Dermis blood vessel endothelial cell (primary cell): ENCODE results near the gene CACNA1A. TPM values are rescaled to one million over a fixed set of nuclear protein-coding genes. Genes with fewer than 3 reads are reported as not detected.
"Not testable (repeated sequence)": the region's sequence is repeated elsewhere in the genome, so short reads cannot be mapped to it uniquely, and the experiment has no call there.

Source experiments
- DNase-seq: peaks from one replicate; pipeline ENCODE4 v3.0.0; 2010
- total RNA-seq: library from RNA; depleted of rRNA; stranded (reverse); fragments of >200 nt; gene quantifications from 2 replicates; pipeline ENCODE4 v1.2.3, GENCODE V29; 2014

Gene CACNA1A
- total RNA-seq, 1 donor from 2014 or later = 0.17 TPM

- no peak for DNase-seq
Observed at GRCh38 chr19:13270514-13271105, 235.7 kb downstream of the CACNA1A start.

GRCh38 chr19:13269348-13269747 is 236.9 kb downstream of the CACNA1A start:
- no peak for DNase-seq

DNA sequence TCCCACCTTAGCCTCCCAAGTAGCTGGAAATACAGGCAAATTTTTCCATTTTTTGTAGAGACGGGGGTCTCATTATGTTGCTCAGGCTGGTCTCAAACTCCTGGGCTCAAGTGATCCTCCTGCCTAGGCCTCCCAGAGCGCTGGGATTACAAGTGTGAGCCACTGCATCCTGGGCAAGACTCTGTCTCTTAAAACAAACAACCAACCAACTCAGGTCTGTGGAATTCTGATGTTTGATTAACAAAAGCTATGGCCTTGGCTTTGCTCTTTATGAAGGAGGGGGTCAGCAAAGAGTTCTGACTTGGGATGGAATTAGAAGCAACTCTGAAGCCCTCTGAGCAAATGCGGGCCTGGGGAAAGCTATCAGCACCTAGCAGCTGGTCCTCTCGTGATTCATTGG is 238.4 kb downstream of the CACNA1A start:
- no peak for DNase-seq

DNA sequence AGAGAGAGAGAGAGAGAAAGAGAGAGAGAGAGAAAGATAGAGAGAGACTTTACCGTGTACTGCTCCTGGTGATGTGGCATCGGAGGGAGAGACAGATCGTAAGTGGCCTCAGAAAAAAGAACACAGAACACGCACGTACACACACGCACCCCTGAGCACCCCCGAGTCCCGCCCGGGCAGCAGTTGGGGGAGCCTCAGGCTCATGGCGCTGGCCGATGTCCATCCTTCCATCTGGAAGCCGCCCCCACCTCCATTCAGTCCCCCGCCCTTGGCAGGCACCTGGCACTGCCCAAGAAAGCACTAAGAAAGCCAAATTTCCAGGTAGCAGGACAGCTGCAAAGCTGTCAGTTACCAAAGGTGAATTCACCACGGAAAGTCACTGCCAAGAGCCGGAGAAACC is 239.1 kb downstream of the CACNA1A start:
- DNase-seq = no peak

DNA sequence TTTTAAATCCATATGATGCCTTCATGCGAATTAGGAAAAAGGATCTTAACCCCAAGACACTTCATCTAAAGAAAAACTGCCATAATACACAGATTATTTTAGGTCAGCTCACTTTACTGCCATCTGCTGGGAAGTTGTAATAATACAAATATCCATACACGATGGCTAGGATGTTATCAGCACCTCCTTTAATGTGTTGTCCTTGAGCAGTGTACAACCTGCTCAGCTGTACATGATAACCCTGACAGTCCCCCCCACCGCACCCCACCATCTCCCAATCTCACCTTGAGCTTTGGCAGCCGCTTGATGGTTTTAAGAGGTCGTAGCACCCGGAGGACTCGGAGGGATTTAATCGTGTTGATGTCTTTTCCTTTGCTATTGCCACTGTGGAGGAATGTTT is 243.8 kb downstream of the CACNA1A start:
- DNase-seq = peak; percentile 74

DNA sequence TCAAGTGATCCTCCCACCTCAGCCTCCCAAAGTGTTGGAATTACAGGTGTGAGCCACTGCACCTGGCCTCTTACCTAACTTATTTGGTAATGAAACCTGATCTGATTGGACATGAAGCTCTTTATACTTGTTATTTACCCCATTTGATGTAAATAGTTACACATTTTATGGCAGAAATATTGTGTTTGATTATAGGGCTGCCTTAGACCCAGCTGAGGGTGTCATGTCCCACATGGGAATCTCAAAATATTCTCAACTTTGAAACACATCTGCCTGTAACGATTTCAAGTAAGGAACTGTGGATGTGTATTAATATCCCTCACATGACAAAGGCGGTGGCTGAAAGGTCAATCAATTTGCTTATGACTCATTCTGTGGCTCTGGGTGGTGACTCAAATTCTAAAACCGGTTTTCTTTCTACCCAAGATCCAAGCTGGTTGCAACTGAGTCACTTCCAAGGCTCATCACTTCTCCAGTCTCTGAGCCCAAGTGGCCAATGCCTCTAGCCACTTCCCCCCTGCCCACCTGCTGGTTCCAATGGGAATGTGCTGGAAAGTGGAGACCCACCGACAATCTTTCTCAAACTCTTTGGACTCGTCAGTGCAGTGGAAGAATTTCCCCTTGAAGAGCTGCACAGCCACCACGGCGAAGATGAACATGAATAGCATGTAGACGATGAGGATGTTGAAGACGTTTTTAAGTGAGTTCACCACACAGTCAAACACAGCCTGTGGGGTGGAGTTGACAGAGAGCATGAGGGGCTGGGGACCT is 245.2 kb downstream of the CACNA1A start:
- DNase-seq = peak; percentile 78

DNA sequence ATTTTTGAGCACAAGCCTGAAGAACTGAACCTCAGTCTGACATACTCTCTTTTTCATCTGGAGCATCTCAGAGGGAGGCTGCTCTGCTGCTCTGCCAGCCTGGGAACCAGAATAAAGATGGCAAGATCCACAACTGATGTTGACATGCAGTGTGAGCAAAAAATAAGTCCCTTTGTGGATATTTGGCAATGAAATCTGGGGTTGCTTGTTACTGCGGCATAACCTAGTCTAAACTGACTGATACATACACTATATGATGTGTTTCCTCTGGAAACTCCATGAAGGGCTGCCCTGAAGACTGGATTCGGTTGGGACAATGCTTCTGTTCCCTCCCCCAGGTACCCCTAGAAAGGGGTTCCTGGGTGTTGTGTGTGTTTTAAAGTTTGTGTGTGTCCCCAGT is 249.4 kb downstream of the CACNA1A start:
- DNase-seq = no peak

GRCh38 chr19:13256398-13256797 is 249.9 kb downstream of the CACNA1A start:
- DNase-seq = not testable (repeated sequence)

DNA sequence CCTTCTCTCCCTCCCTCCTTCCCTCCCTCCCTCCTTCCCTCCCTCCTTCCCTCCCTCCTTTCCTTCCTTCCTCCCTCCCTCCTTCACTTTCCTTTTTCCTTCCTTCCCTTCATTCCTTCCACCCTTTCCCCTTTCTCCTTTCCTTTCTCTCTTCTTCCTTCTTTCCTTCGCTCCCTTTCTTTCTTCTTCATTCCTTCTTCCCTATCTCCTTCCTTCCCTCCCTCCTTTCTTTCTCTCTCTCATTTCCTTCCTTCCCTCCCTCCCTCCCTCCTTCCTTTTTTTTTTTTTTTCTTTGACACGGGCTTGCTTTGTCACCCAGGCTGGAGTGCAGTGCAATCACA is 250.6 kb downstream of the CACNA1A start:
- DNase-seq = no peak

DNA sequence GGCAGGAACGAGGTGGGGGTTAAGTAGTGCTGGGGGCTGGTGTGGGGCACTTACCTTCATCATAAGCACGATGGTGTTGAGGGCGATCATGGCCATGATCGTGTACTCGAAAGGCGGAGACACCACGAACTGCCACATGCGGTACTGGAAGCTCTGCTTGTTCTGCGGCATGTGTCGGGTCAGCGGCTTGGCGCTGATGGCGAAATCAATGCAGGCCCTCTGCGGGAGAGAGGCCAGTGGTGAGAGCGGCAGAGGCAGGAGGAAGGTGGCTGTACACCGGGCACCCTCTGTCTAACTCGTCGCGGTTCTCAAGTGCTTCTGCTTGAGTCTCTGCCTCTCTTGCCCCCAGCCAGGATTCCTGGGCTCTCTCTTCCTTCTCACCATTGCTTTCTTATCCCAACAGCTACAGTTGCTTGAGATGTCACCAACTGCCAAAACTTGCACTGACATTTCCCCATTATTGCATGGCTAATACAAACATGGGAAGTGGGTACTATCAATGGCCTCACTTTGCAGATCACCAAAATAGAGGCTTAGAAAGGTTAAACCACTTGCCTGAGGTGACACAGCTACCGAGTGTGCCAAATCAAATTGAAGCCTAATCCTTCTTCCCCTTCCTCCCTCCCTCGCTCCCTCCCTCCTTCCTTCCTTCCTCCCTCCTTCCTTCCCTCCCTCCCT is 251.1 kb downstream of the CACNA1A start:
- no peak for DNase-seq

- no peak for DNase-seq
Observed at GRCh38 chr19:13252569-13253335, 253.5 kb downstream of the CACNA1A start.

GRCh38 chr19:13244920-13245319 is 261.4 kb downstream of the CACNA1A start:
- no peak for DNase-seq

DNA sequence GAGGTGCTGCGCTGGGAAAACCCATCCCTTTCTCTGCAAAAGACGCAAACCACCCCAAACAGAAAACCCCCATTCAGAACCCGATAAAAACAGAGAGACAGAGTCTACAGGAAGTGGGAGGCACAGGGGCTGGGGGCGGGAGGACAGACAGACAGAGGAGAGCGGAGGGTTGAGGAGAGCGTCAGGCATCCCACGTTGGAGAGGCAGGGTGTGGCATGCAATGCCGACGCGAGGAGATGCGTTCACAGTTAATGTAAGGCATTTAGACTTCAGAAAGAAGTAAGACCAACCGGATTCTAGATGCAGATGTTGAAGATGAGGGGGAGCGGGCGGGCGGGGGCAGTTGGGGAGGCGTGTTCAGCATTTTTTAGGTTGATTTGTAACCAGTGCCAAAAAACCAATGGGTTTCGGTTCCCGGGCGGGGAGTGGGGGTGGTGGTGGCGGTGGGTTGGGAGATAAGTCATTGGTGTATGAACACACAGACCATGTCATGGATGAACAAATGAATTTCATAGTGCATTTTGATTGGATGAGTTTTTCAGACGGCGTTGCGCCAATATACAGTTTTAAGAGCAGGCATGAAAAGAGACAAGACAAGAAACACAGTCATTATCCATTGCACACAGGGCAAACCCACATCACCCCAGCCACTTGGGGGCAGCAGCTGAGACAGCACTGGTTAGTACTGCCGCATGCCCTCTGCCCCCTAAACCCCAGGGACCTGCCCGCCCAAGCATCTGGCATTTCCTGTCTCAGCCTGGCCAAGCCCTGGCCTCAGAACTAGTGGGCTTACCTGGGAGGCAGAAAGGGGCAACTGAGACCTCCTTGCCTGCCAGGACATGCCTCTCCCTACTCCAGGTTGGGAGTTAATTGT is 264.8 kb downstream of the CACNA1A start:
- no peak for DNase-seq

DNA sequence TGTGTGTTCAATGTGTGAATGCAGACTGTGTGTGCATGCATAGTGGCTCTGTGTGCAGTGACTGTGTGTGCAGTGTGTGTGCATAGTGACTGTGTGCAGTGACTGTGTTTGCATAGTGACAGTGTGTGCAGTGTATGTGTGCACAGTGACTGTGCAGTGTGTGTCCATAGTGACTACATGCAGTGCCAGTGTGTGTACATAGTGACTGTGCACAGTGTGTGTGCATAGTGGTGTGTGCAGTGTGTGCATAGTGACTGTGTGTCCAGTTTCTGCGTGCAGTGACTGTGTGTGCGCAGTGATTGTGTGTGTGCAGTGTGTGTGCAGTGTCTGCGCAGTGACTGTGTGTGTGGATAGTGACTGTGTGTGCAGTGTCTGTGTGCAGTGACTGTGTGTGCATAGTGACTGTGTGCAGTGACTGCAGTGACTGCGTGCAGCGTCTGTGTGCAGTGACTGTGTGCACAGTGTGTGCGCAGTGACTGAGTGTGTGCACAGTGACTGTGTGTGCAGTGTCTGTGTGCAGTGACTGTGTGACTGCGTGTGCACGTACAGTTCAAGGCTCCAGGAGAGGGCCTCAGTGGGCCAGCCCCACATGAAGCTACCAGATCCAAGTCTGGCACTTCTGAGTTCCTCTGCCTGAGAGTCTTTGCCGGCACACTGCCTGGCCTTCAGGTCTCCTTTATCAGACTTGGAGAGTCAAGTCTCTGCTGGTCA is 265.8 kb downstream of the CACNA1A start:
- DNase-seq = no peak

DNA sequence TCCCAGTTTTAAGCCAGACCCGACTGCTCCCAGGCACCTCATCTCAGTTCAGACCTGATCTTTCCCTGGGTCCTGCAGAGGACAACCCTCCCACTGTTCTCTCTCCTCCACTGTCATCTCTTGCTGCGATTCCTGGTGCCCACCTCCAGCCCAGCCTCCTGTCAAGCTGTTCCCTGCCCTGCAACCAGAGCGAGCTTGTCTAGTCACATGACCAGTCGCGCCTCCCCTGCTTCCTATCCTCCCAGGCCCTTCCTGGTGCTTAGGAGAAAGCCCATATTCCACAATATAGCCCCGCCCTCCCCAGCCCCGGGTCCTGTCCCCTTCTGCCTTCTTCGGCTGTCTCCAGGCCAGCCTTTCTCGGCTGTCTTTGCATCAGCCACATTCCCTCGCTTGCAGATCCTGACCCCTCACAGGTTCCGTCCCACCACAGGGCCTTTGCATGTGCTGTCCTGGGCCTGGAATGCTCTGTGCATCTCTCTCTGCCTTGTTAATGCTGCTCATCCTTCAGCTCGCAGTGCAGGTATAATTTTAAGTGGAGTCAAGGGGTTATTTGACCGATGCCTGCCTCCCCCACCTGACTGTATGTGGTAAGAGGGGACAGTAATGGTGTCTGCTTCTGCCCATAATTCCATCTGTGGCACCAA is 267.3 kb downstream of the CACNA1A start:
- no peak for DNase-seq

- DNase-seq = no peak
Observed at GRCh38 chr19:13234518-13234917, 271.8 kb downstream of the CACNA1A start.

DNA sequence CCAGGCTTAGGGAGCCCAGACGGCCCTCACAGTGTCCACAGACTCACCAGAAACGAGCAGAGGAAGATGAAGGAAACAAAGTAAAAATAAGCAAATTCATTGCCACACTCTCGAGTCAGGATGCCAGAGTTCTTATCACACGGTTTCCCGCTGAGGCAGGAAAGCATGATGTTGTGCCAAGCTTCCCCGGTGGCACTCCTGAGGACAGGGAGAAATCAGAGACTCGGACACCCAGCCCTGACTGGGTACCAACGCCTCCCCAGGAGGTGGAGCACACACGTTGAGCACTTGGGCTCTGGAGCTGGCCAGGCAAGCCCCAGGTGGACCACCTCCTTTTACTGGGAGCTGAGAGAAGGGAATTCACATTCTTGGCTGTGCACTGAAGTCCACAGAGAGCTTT is 274.6 kb downstream of the CACNA1A start:
- DNase-seq = no peak

GRCh38 chr19:13229246-13229645 is 277.0 kb downstream of the CACNA1A start:
- DNase-seq = no peak

GRCh38 chr19:13228561-13228960 is 277.7 kb downstream of the CACNA1A start:
- no peak for DNase-seq

GRCh38 chr19:13226983-13227382 is 279.3 kb downstream of the CACNA1A start:
- no peak for DNase-seq
